ENCODE data around the gene LYRM1. TPM values are rescaled to one million over a fixed set of nuclear protein-coding genes. Genes with fewer than 3 reads are reported as not detected.

Gene LYRM1
- polyA plus RNA-seq, 1 donor (not counting 4 experiments of a cell fraction or from before 2014, with no cell fraction given): 21.7 TPM

- H3K9me3 ChIP-seq (ENCODE audit: control insufficient read depth, low read depth, low read length): no peaks in the 10 kb centered on the region
- FAIRE-seq: no peak
- dilution Hi-C loops (cut with MboI; ENCODE audit: extremely low pct_ligation_motif_present, low sequenced_read_pairs): no loop called here
Observed at GRCh38 chr16:20956319-20956718, 55.7 kb downstream of the LYRM1 start.

DNA sequence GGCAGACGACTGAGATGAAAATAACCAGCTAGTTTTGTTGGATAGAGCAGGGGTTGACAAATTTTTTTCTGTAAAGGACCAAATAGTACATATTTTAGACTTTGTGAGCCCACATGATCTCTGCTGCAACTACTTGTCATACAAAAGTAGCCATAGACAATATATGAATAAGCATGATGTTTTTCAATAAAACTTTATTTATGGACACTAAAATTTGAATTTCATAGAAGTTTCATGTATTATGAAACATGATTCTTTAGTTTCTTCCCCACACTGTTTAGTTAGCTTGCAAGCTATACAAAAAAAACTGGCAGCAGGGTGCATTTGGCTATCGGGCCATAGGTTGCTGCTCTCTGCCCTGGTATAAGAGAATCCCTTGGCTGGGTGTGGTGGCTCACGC lies 56.6 kb downstream of the LYRM1 start:
- Histone ChIP-seq H2AFZ (ENCODE audit: control insufficient read depth, low read length) (no peak overlapping the region), H3K27me3 (ENCODE audit: control insufficient read depth, extremely low read depth, insufficient read depth, low read length) (no peaks in the 10 kb centered on the region), H3K36me3 (ENCODE audit: control insufficient read depth in 2 of 2, extremely low read depth in 1 of 2, insufficient read depth in 2 of 2, low read length in 2 of 2) (no peaks in the 10 kb centered on the region), H4K20me1 (ENCODE audit: control insufficient read depth, extremely low read depth, insufficient read depth, low read length) (no peaks in the 10 kb centered on the region), H3K9me3 (ENCODE audit: control insufficient read depth, low read depth, low read length) (no peaks in the 10 kb centered on the region), H3K4me2 (ENCODE audit: control insufficient read depth, extremely low read depth, insufficient read depth, low read depth, low read length) (no peak overlapping the region), H3K4me3 (ENCODE audit: control insufficient read depth in 2 of 3, extremely low read depth in 1 of 3, insufficient read depth in 2 of 3, low read depth in 1 of 3, low read length in 3 of 3) (no peak overlapping the region), H3K4me1 (ENCODE audit: control insufficient read depth, extremely low read depth, insufficient read depth, low read length) (peaks cover 11% of the 10 kb centered on the region), H3K9ac (ENCODE audit: control insufficient read depth, extremely low read depth, insufficient read depth, low read length) (no peak overlapping the region), H3K9me1 (ENCODE audit: control insufficient read depth, extremely low read depth, insufficient read depth, low read length) (no peaks in the 10 kb centered on the region), H3K79me2 (ENCODE audit: control insufficient read depth, insufficient read depth, low read length) (no peaks in the 10 kb centered on the region), H3K27ac (ENCODE audit: control insufficient read depth, insufficient read depth, low read length) (no peak overlapping the region)
- FAIRE-seq (no peak), DNase-seq (ENCODE audit: low read depth, low spot score) (no peak)
- dilution Hi-C loops (cut with MboI; ENCODE audit: extremely low pct_ligation_motif_present, low sequenced_read_pairs): no loop called here
- no peak for TF ChIP-seq EZH2 (IDR thresholded peaks at IDR 0.05; ENCODE audit: low read length)
- TF ChIP-seq, protein P1, sequence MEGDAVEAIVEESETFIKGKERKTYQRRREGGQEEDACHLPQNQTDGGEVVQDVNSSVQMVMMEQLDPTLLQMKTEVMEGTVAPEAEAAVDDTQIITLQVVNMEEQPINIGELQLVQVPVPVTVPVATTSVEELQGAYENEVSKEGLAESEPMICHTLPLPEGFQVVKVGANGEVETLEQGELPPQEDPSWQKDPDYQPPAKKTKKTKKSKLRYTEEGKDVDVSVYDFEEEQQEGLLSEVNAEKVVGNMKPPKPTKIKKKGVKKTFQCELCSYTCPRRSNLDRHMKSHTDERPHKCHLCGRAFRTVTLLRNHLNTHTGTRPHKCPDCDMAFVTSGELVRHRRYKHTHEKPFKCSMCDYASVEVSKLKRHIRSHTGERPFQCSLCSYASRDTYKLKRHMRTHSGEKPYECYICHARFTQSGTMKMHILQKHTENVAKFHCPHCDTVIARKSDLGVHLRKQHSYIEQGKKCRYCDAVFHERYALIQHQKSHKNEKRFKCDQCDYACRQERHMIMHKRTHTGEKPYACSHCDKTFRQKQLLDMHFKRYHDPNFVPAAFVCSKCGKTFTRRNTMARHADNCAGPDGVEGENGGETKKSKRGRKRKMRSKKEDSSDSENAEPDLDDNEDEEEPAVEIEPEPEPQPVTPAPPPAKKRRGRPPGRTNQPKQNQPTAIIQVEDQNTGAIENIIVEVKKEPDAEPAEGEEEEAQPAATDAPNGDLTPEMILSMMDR (optimal IDR thresholded peaks at IDR 0.05 in 1 of 3, IDR thresholded peaks at IDR 0.05 in 1 of 3, conservative IDR thresholded peaks at IDR 0.05 in 1 of 3; ENCODE audit: extremely low read depth in 1 of 3, insufficient read depth in 2 of 3, low read length in 3 of 3): no peak

More at GRCh38 chr16:20956319-20956718, 55.7 kb downstream of the LYRM1 start:
- Histone ChIP-seq H3K9me1 (ENCODE audit: control insufficient read depth, extremely low read depth, insufficient read depth, low read length) (no peaks in the 10 kb centered on the region), H3K4me1 (ENCODE audit: control insufficient read depth, extremely low read depth, insufficient read depth, low read length) (peaks cover 11% of the 10 kb centered on the region), H3K79me2 (ENCODE audit: control insufficient read depth, insufficient read depth, low read length) (no peaks in the 10 kb centered on the region), H3K9ac (ENCODE audit: control insufficient read depth, extremely low read depth, insufficient read depth, low read length) (no peak overlapping the region), H3K36me3 (ENCODE audit: control insufficient read depth in 2 of 2, extremely low read depth in 1 of 2, insufficient read depth in 2 of 2, low read length in 2 of 2) (no peaks in the 10 kb centered on the region), H4K20me1 (ENCODE audit: control insufficient read depth, extremely low read depth, insufficient read depth, low read length) (no peaks in the 10 kb centered on the region), H3K4me2 (ENCODE audit: control insufficient read depth, extremely low read depth, insufficient read depth, low read depth, low read length) (no peak overlapping the region), H3K27ac (ENCODE audit: control insufficient read depth, insufficient read depth, low read length) (no peak overlapping the region), H3K27me3 (ENCODE audit: control insufficient read depth, extremely low read depth, insufficient read depth, low read length) (no peaks in the 10 kb centered on the region), H2AFZ (ENCODE audit: control insufficient read depth, low read length) (no peak overlapping the region), H3K4me3 (ENCODE audit: control insufficient read depth in 2 of 3, extremely low read depth in 1 of 3, insufficient read depth in 2 of 3, low read depth in 1 of 3, low read length in 3 of 3) (no peak overlapping the region)
- DNase-seq (ENCODE audit: low read depth, low spot score): no peak
- TF ChIP-seq, protein P1 (optimal IDR thresholded peaks at IDR 0.05 in 1 of 3, IDR thresholded peaks at IDR 0.05 in 1 of 3, conservative IDR thresholded peaks at IDR 0.05 in 1 of 3; ENCODE audit: extremely low read depth in 1 of 3, insufficient read depth in 2 of 3, low read length in 3 of 3): no peak
- TF ChIP-seq EZH2 (IDR thresholded peaks at IDR 0.05; ENCODE audit: low read length): no peak
